NCI-H460 (cell line): Measurements from ENCODE around the gene INPP5K. TPM values are rescaled to one million over a fixed set of nuclear protein-coding genes. Genes with fewer than 3 reads are reported as not detected.

Experiments
- total RNA-seq: library from RNA; depleted of rRNA; stranded (reverse); fragments of >200 nt; shearing (Covaris generic); gene quantifications from 2 replicates; pipeline ENCODE4 v1.2.3, GENCODE V29; 2014; rRNA removed

INPP5K gene
- total RNA-seq, 1 experiment from 2014 or later = 20.0 TPM

Other genes starting within 250 kb of the INPP5K start
- not detected in 2 replicates for gene BHLHA9, start 246.2 kb downstream of the INPP5K start, total RNA-seq
- gene TRARG1, start 236.9 kb downstream of the INPP5K start, total RNA-seq = not detected in 2 replicates
- 417 and 518 TPM in 2 replicates for gene YWHAE, start 116.4 kb downstream of the INPP5K start, total RNA-seq
- gene CRK, start 60.4 kb downstream of the INPP5K start, total RNA-seq = 73.2 and 74.7 TPM in 2 replicates
- 76.2 and 78.8 TPM in 2 replicates for gene MYO1C, start 23.9 kb downstream of the INPP5K start, total RNA-seq
- 26.6 and 28.4 TPM in 2 replicates for gene PITPNA, start 46.2 kb upstream of the INPP5K start, total RNA-seq
- 0.92 and 1.3 TPM in 2 replicates for gene SLC43A2, start 112.2 kb upstream of the INPP5K start, total RNA-seq
- 0.23 TPM in 1 of 2 replicates, not detected in the other for gene SCARF1, start 129.1 kb upstream of the INPP5K start, total RNA-seq
- 1.2 and 2.1 TPM in 2 replicates for gene RILP, start 133.3 kb upstream of the INPP5K start, total RNA-seq
- 112 and 113 TPM in 2 replicates for gene PRPF8, start 168.3 kb upstream of the INPP5K start, total RNA-seq
- gene TLCD2, start 193.8 kb upstream of the INPP5K start, total RNA-seq = 0.98 and 1.6 TPM in 2 replicates
- gene WDR81, start 208.1 kb upstream of the INPP5K start, total RNA-seq = 12.2 and 12.6 TPM in 2 replicates
- gene SERPINF2, start 226.3 kb upstream of the INPP5K start, total RNA-seq = 0.09 TPM in 1 of 2 replicates, not detected in the other
- not detected in 2 replicates for gene SERPINF1, start 245.4 kb upstream of the INPP5K start, total RNA-seq